Measurements from ENCODE around the gene B4GALNT3.

DNA sequence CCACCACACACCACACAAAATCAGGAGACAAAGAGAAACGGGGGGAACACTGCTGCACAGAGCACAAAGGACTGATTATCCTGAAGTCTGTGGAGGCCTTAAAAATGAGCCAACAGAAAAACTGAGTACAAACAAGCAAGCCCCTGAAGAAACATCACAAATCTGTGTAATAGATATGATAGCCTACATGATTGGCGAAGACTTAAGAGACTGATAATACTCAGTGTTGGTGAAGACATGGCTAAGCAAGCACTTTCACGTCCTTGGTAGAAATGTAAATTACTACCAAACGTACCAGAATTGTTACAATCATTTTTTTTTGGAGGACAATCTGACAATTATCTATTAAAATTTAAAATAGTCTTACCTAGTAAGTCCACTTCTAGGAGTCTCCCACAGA is 128.9 kb downstream of the B4GALNT3 start:
- no peak for TF ChIP-seq CTCF (IDR thresholded peaks at IDR 0.05; ENCODE audit: low read length)
- TF ChIP-seq EZH2 (IDR thresholded peaks at IDR 0.05; ENCODE audit: borderline replicate concordance, low read length), result no peak

Data from OCI-LY1 (cell line).